ENCODE measurements around the gene NUMB.
A peak's percentile ranks its signal among the peaks of the same experiment; 100 is the strongest.

Gene NUMB

GRCh38 chr14:73305499-73305898 is 152.8 kb downstream of the NUMB start:
- no peak for DNase-seq

GRCh38 chr14:73295198-73295796 is 163.0 kb downstream of the NUMB start:
- no peak overlapping the region for H2AK5ac ChIP-seq (ENCODE audit: low read length)
- H3K4me3 ChIP-seq (ENCODE audit: low read depth, low read length): no peak overlapping the region
- H3K36me3 ChIP-seq (ENCODE audit: control insufficient read depth in 1 of 2, insufficient read depth in 2 of 2, low read length in 2 of 2): peaks cover 4 to 16% of the 10 kb centered on the region in 2 experiments
- H3K79me1 ChIP-seq (ENCODE audit: low read length): no peaks in the 10 kb centered on the region
- no peak overlapping the region for H3K18ac ChIP-seq (ENCODE audit: low read length)
- no peak overlapping the region for H2BK5ac ChIP-seq (ENCODE audit: low read depth, low read length, poor library complexity)
- no peak overlapping the region for H3K4me2 ChIP-seq (ENCODE audit: low read length)
- H3K27ac ChIP-seq (ENCODE audit: low read depth, low read length): no peak overlapping the region
- no peaks in the 10 kb centered on the region for H3K79me2 ChIP-seq (ENCODE audit: control insufficient read depth, insufficient read depth, low read length, poor library complexity)
- no peak overlapping the region for H2BK120ac ChIP-seq (ENCODE audit: insufficient read depth, low read length, poor library complexity)
- H3K9ac ChIP-seq (ENCODE audit: low read length): no peak overlapping the region
- H4K8ac ChIP-seq (ENCODE audit: low read depth, low read length): no peak overlapping the region
- DNase-seq: peak in 1 of 2 donors; percentile 78
- H2AFZ ChIP-seq (ENCODE audit: insufficient read depth, low read length, poor library complexity): no peak overlapping the region
- H3K14ac ChIP-seq (ENCODE audit: low read length): no peak overlapping the region
- H3K9me3 ChIP-seq (ENCODE audit: insufficient read depth, low read depth, low read length): no peaks in the 10 kb centered on the region
- no peak overlapping the region for H4K12ac ChIP-seq (ENCODE audit: low read depth, low read length)
- no peak overlapping the region for H3K4ac ChIP-seq (ENCODE audit: low read depth, low read length)
- H3K23ac ChIP-seq (ENCODE audit: low read length): no peak overlapping the region
- no peak overlapping the region for H4K91ac ChIP-seq (ENCODE audit: low read depth, low read length)
- no peaks in the 10 kb centered on the region for H3K27me3 ChIP-seq (ENCODE audit: insufficient read depth, low read length)
- no CpG with 5 or more reads among the region's 1 CpG for WGBS (ENCODE audit: extremely low coverage, insufficient coverage, insufficient read length)
- H3K4me1 ChIP-seq (ENCODE audit: control insufficient read depth in 1 of 2, insufficient read depth in 2 of 2, low read length in 2 of 2): no peaks in the 10 kb centered on the region
- H2BK12ac ChIP-seq (ENCODE audit: low read length): no peak overlapping the region

More at GRCh38 chr14:73305499-73305898, 152.8 kb downstream of the NUMB start:
- H3K23ac ChIP-seq (ENCODE audit: low read length): no peak overlapping the region
- H3K4me3 ChIP-seq (ENCODE audit: low read depth, low read length): no peak overlapping the region
- no peak overlapping the region for H4K91ac ChIP-seq (ENCODE audit: low read depth, low read length)
- no peak overlapping the region for H3K18ac ChIP-seq (ENCODE audit: low read length)
- H3K4ac ChIP-seq (ENCODE audit: low read depth, low read length): no peak overlapping the region
- H2BK5ac ChIP-seq (ENCODE audit: low read depth, low read length, poor library complexity): no peak overlapping the region
- no peak overlapping the region for H2AFZ ChIP-seq (ENCODE audit: insufficient read depth, low read length, poor library complexity)
- H3K4me2 ChIP-seq (ENCODE audit: low read length): no peak overlapping the region
- H2BK12ac ChIP-seq (ENCODE audit: low read length): no peak overlapping the region
- H2BK120ac ChIP-seq (ENCODE audit: insufficient read depth, low read length, poor library complexity): no peak overlapping the region
- no peak overlapping the region for H3K14ac ChIP-seq (ENCODE audit: low read length)
- no CpG with 5 or more reads among the region's 3 CpGs for WGBS (ENCODE audit: extremely low coverage, insufficient coverage, insufficient read length)
- no peaks in the 10 kb centered on the region for H3K36me3 ChIP-seq (ENCODE audit: control insufficient read depth in 1 of 2, insufficient read depth in 2 of 2, low read length in 2 of 2)
- H4K8ac ChIP-seq (ENCODE audit: low read depth, low read length): no peak overlapping the region
- H2AK5ac ChIP-seq (ENCODE audit: low read length): no peak overlapping the region
- H3K79me1 ChIP-seq (ENCODE audit: low read length): no peaks in the 10 kb centered on the region
- H3K9ac ChIP-seq (ENCODE audit: low read length): no peak overlapping the region
- H3K4me1 ChIP-seq (ENCODE audit: control insufficient read depth in 1 of 2, insufficient read depth in 2 of 2, low read length in 2 of 2): no peaks in the 10 kb centered on the region
- no peaks in the 10 kb centered on the region for H3K27me3 ChIP-seq (ENCODE audit: insufficient read depth, low read length)
- H3K27ac ChIP-seq (ENCODE audit: low read depth, low read length): no peak overlapping the region
- H3K79me2 ChIP-seq (ENCODE audit: control insufficient read depth, insufficient read depth, low read length, poor library complexity): no peaks in the 10 kb centered on the region
- no peak overlapping the region for H4K12ac ChIP-seq (ENCODE audit: low read depth, low read length)
- H3K9me3 ChIP-seq (ENCODE audit: insufficient read depth, low read depth, low read length): no peaks in the 10 kb centered on the region

- no peak overlapping the region for H2AFZ ChIP-seq (ENCODE audit: insufficient read depth, low read length, poor library complexity)
- H3K27ac ChIP-seq (ENCODE audit: low read depth, low read length): no peak overlapping the region
- H2BK12ac ChIP-seq (ENCODE audit: low read length): no peak overlapping the region
- no peak overlapping the region for H2BK120ac ChIP-seq (ENCODE audit: insufficient read depth, low read length, poor library complexity)
- H4K8ac ChIP-seq (ENCODE audit: low read depth, low read length): no peak overlapping the region
- H3K4me1 ChIP-seq (ENCODE audit: control insufficient read depth in 1 of 2, insufficient read depth in 2 of 2, low read length in 2 of 2): no peaks in the 10 kb centered on the region
- H3K36me3 ChIP-seq (ENCODE audit: control insufficient read depth in 1 of 2, insufficient read depth in 2 of 2, low read length in 2 of 2): peaks cover 4 to 16% of the 10 kb centered on the region in 2 experiments
- no peak overlapping the region for H4K91ac ChIP-seq (ENCODE audit: low read depth, low read length)
- H3K18ac ChIP-seq (ENCODE audit: low read length): no peak overlapping the region
- H3K27me3 ChIP-seq (ENCODE audit: insufficient read depth, low read length): no peaks in the 10 kb centered on the region
- H3K14ac ChIP-seq (ENCODE audit: low read length): no peak overlapping the region
- no peak overlapping the region for H4K12ac ChIP-seq (ENCODE audit: low read depth, low read length)
- H3K4me3 ChIP-seq (ENCODE audit: low read depth, low read length): no peak overlapping the region
- no peak overlapping the region for H2AK5ac ChIP-seq (ENCODE audit: low read length)
- DNase-seq: peak; percentile 66 to 85
- H2BK5ac ChIP-seq (ENCODE audit: low read depth, low read length, poor library complexity): no peak overlapping the region
- H3K9me3 ChIP-seq (ENCODE audit: insufficient read depth, low read depth, low read length): no peaks in the 10 kb centered on the region
- H3K4ac ChIP-seq (ENCODE audit: low read depth, low read length): no peak overlapping the region
- no peak overlapping the region for H3K4me2 ChIP-seq (ENCODE audit: low read length)
- no peaks in the 10 kb centered on the region for H3K79me1 ChIP-seq (ENCODE audit: low read length)
- no CpG with 5 or more reads among the region's 12 CpGs for WGBS (ENCODE audit: extremely low coverage, insufficient coverage, insufficient read length)
- H3K79me2 ChIP-seq (ENCODE audit: control insufficient read depth, insufficient read depth, low read length, poor library complexity): no peaks in the 10 kb centered on the region
- no peak overlapping the region for H3K9ac ChIP-seq (ENCODE audit: low read length)
- H3K23ac ChIP-seq (ENCODE audit: low read length): no peak overlapping the region
Measured at GRCh38 chr14:73293782-73294781, 164.3 kb downstream of the NUMB start.

- Histone ChIP-seq H3K27ac (ENCODE audit: low read depth, low read length) (no peak overlapping the region), H3K23ac (ENCODE audit: low read length) (no peak overlapping the region), H2BK5ac (ENCODE audit: low read depth, low read length, poor library complexity) (no peak overlapping the region), H2BK120ac (ENCODE audit: insufficient read depth, low read length, poor library complexity) (no peak overlapping the region), H3K79me1 (ENCODE audit: low read length) (no peaks in the 10 kb centered on the region), H2AFZ (ENCODE audit: insufficient read depth, low read length, poor library complexity) (no peak overlapping the region), H3K4me2 (ENCODE audit: low read length) (no peak overlapping the region), H3K4me3 (ENCODE audit: low read depth, low read length) (no peak overlapping the region), H3K36me3 (ENCODE audit: control insufficient read depth in 1 of 2, insufficient read depth in 2 of 2, low read length in 2 of 2) (peaks cover 4 to 16% of the 10 kb centered on the region in 2 experiments), H3K27me3 (ENCODE audit: insufficient read depth, low read length) (no peaks in the 10 kb centered on the region), H4K8ac (ENCODE audit: low read depth, low read length) (no peak overlapping the region), H3K4me1 (ENCODE audit: control insufficient read depth in 1 of 2, insufficient read depth in 2 of 2, low read length in 2 of 2) (peaks cover 1 to 3% of the 10 kb centered on the region in 2 experiments), H2AK5ac (ENCODE audit: low read length) (no peak overlapping the region), H4K12ac (ENCODE audit: low read depth, low read length) (no peak overlapping the region), H3K18ac (ENCODE audit: low read length) (no peak overlapping the region), H3K14ac (ENCODE audit: low read length) (no peak overlapping the region), H3K79me2 (ENCODE audit: control insufficient read depth, insufficient read depth, low read length, poor library complexity) (no peaks in the 10 kb centered on the region), H3K9me3 (ENCODE audit: insufficient read depth, low read depth, low read length) (no peaks in the 10 kb centered on the region), H3K4ac (ENCODE audit: low read depth, low read length) (no peak overlapping the region), H3K9ac (ENCODE audit: low read length) (no peak overlapping the region), H4K91ac (ENCODE audit: low read depth, low read length) (no peak overlapping the region), H2BK12ac (ENCODE audit: low read length) (no peak overlapping the region)
- DNase-seq: peak in 1 of 2 donors; percentile 41
- WGBS (ENCODE audit: extremely low coverage, insufficient coverage, insufficient read length): no CpG with 5 or more reads among the region's 4 CpGs
Measured at GRCh38 chr14:73290279-73290678, 168.1 kb downstream of the NUMB start.
